Cardiac fibroblast (primary cell): Measurements from ENCODE around the gene NENF.
"Not testable (repeated sequence)": the region's sequence is repeated elsewhere in the genome, so short reads cannot be mapped to it uniquely, and the experiment has no call there.

ENCODE experiments used
- DNase-seq, 2 donors: peaks; one replicate each; pipeline versions ENCODE4 v3.0.0 to v3.0.0-alpha.2; 2010; ENCODE audit warnings: low read depth in 2 of 2
- H3K4me3 ChIP-seq, 2 donors: replicated peaks in 1 of 2; 1 replicate in 1 of 2; 2 replicates in 1 of 2; pipeline ENCODE4 v1.5.1; 2011; ENCODE audit warnings: low read depth in 2 of 2, low read length in 2 of 2, mild to moderate bottlenecking in 2 of 2, moderate library complexity in 1 of 2
- TF ChIP-seq, protein P1 (sequence below): IDR thresholded peaks from one replicate; pipeline ENCODE4 v1.5.1; 2011; ENCODE audit warnings: low read depth, mild to moderate bottlenecking, low read length, inconsistent platforms

NENF gene

DNA sequence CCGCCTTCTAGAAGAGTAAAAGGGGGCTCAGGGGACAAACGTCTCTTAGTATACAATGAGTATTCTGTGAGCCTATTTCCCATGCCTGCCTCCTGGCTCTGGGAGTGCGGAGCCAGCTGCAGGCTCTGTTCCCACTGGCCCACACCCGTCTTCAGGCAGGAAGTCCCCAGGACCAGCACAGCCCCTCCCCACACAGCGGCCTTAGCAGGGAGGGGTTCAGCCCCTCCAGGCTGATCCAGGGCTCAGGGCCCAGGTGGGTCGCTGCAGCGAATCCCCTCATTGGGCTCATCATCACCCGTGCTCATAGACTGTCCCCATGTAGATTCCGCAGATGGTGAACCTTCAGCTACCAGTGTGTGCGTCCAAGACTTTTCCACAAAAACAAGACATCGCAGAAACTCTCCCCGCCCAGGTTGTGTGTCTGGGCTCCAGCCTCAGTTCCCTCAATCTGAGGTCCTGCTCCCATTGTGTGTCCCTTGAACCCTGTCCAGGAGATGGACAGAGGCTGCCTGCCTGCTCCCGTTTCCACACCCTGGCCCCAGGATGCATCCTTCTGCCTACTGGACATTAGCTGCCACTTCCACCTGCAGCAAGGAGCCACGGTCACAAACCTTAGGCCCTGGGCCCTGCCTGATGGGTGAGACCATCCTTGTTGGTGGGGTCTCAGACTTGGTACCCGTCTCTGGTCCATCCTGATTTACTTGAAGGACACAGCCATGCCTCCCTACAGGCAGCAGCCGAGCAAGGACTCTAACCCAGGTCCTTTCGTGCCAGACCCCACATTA is 39.4 kb downstream of the NENF start:
- no peak overlapping the region for H3K4me3 ChIP-seq
- DNase-seq, result no peak
- TF ChIP-seq, protein P1, sequence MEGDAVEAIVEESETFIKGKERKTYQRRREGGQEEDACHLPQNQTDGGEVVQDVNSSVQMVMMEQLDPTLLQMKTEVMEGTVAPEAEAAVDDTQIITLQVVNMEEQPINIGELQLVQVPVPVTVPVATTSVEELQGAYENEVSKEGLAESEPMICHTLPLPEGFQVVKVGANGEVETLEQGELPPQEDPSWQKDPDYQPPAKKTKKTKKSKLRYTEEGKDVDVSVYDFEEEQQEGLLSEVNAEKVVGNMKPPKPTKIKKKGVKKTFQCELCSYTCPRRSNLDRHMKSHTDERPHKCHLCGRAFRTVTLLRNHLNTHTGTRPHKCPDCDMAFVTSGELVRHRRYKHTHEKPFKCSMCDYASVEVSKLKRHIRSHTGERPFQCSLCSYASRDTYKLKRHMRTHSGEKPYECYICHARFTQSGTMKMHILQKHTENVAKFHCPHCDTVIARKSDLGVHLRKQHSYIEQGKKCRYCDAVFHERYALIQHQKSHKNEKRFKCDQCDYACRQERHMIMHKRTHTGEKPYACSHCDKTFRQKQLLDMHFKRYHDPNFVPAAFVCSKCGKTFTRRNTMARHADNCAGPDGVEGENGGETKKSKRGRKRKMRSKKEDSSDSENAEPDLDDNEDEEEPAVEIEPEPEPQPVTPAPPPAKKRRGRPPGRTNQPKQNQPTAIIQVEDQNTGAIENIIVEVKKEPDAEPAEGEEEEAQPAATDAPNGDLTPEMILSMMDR, result no peak

DNA sequence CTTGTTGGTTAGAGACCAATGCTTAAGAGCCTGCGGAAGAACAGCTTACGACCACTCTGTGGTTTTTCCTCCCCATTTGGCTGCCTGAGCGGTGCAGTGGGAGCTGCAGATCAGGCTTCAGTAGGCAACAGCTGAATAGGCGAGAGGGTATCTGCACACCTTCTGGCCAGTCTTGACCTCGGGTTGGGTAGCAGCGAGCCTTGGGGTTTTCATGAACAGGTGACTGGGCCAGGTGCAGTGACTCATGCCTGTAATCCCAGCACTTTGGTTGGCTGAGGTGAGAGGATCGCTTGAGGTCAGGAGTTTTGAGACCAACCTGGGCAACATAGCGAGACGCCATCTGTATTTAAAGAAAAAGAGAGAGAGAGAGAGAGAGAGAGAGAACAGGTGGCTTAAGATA is 41.0 kb downstream of the NENF start:
- TF ChIP-seq, protein P1, result no peak
- H3K4me3 ChIP-seq, result no peak overlapping the region
- DNase-seq, result no peak

DNA sequence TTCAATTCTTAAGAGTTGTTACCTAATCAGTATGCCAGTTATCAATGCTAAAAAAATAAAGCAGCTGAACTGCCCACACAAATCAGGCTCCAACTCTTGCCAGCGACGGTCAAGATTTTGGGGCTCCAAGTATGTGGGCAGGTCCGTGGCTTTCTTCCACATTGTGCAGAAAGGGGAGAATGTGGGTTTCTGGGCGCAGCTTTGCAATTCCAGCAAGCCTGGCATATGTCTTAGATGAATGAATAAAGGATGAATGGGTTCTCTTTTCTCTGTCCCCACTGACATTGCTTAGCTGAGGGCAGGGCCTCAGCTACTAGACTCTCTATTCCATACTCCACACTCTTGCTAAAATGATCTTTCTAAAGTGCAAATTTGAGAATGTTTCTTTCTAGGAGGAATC is 42.4 kb downstream of the NENF start:
- TF ChIP-seq, protein P1, result no peak
- no peak overlapping the region for H3K4me3 ChIP-seq
- DNase-seq, result no peak

- DNase-seq, H3K4me3 ChIP-seq: not testable (repeated sequence)
These were observed 43.1 kb downstream of the NENF start for GRCh38 chr1:212475831-212476230.

DNA sequence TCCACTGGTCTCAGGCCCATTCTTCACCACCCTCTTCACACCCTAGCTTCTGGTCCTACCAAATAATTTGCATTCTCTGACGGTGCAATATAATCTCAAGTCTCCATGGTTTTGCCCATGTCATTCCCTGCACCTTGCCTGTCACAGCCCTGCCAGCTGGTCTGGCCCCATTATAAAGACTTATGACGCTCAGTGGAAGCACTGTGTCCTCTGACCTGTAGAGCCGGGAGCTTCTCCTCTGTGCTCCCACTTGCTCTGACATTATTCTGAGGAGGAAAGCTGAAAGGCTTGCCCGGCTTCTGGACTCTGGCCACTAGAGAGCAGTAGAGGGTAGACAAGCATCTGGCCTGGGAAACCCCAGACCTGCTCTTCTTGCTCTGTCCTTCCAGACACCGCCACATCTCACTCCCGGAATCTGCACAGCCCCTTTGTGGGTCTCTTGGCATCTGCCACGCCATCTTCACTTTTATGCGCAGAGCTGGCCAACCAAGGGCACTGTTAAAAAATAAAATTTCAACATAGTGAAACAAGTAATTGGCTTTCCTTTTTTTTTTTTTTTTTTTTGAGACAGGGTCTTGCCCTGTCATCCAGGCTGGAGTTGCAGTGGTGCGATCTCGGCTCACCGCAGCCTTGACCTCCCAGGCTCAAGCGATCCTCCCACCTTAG is 44.4 kb downstream of the NENF start:
- H3K4me3 ChIP-seq, result no peak overlapping the region
- DNase-seq, result peak; percentile 89
- TF ChIP-seq, protein P1, result peak; percentile 96

DNA sequence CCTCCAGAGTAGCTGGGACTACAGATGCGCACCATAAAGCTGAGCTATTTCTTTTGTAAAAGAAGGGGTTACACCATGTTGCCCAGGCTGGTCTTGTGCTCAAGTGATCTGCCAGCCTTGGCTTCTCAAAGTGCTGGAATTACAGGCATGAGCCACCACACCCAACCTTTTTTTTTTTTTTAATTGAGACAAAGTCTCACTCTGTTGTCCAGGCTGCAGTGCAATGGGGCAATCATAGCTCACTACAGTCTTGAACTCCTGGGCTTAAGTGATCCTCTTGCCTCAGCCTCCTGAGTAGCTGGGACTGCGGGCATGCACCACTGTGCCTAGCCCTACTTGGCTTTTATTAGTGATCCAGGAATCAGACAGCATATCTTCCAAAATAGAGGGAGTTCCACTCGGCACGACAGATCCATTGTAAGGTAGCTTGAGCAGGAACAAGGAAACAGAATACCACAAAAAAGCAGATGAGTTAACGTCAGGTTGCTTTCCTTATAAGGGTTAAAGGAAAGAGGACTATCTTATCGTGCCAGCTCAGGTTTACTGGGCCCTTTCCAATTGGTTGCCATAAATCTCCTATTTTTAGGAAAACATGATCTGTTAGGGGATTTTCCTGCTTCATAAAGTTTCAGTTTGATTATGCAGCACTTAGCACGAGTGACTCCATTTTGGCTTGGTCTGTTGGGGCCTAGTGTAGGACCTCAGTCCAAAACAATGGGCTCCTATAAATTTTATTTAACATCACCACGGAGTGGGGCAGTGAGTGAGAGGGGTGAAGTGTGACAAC is 45.2 kb downstream of the NENF start:
- H3K4me3 ChIP-seq, result no peak overlapping the region
- no peak for DNase-seq
- TF ChIP-seq, protein P1, result no peak

DNA sequence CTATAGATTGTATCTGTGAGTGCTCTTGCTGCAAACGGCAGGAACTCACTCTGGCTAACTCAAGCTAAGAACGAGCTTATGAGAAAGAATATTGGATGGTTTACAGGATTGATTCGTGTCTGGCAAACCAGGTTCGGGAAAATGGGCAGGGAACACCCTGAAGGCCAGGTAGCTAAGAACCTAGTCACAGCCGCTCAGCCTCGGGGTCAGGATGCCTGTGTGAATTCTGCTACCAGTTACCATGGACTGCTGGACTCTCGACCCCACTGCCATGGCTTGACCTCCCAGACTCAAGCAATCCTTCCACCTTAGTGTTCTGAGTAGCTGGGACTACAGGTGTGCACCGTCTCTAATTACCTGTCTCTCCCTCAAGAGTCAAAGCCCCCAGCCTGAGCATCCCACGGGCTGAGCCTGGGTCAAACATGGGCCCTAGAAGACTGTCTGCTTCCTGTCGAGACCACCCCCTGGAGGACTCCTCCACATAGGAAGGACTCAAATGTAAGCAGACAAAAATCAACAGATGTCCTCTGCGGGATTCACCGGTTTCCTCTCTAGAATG is 45.8 kb downstream of the NENF start:
- no peak for DNase-seq
- TF ChIP-seq, protein P1, result no peak
- no peak overlapping the region for H3K4me3 ChIP-seq
